ENCODE results near the gene P2RX4.
"Not testable (repeated sequence)": the region's sequence is repeated elsewhere in the genome, so short reads cannot be mapped to it uniquely, and the experiment has no call there.

The P2RX4 gene

GRCh38 chr12:121245031-121245430 is 35.1 kb downstream of the P2RX4 start:
- no peak for DNase-seq (ENCODE audit: low read depth in 2 of 2)

GRCh38 chr12:121245951-121246350 is 36.0 kb downstream of the P2RX4 start:
- no peak for DNase-seq (ENCODE audit: low read depth in 2 of 2)

- DNase-seq (ENCODE audit: low read depth in 2 of 2): no peak
Measured at GRCh38 chr12:121246893-121247557, 37.1 kb downstream of the P2RX4 start.

- no peak for DNase-seq (ENCODE audit: low read depth in 2 of 2)
Measured at GRCh38 chr12:121248622-121249021, 38.7 kb downstream of the P2RX4 start.

- DNase-seq (ENCODE audit: low read depth in 2 of 2): no peak
Measured at GRCh38 chr12:121250359-121250758, 40.4 kb downstream of the P2RX4 start.

- no peak for DNase-seq (ENCODE audit: low read depth in 2 of 2)
Measured at GRCh38 chr12:121251838-121252237, 41.9 kb downstream of the P2RX4 start.

GRCh38 chr12:121252712-121253345 is 42.9 kb downstream of the P2RX4 start:
- no peak for DNase-seq (ENCODE audit: low read depth in 2 of 2)

GRCh38 chr12:121253638-121254335 is 43.9 kb downstream of the P2RX4 start:
- no peak for DNase-seq (ENCODE audit: low read depth in 2 of 2)

- no peak for DNase-seq (ENCODE audit: low read depth in 2 of 2)
Measured at GRCh38 chr12:121255433-121255832, 45.5 kb downstream of the P2RX4 start.

GRCh38 chr12:121257704-121258449 is 47.9 kb downstream of the P2RX4 start:
- not testable (repeated sequence) for DNase-seq (ENCODE audit: low read depth in 2 of 2)

GRCh38 chr12:121259074-121259473 is 49.1 kb downstream of the P2RX4 start:
- DNase-seq (ENCODE audit: low read depth in 2 of 2): no peak

- no peak for DNase-seq (ENCODE audit: low read depth in 2 of 2)
Measured at GRCh38 chr12:121260091-121260490, 50.2 kb downstream of the P2RX4 start.

GRCh38 chr12:121261398-121261797 is 51.5 kb downstream of the P2RX4 start:
- DNase-seq (ENCODE audit: low read depth in 2 of 2): no peak

- DNase-seq (ENCODE audit: low read depth in 2 of 2): no peak
Measured at GRCh38 chr12:121263206-121263935, 53.4 kb downstream of the P2RX4 start.

GRCh38 chr12:121264135-121264534 is 54.2 kb downstream of the P2RX4 start:
- DNase-seq (ENCODE audit: low read depth in 2 of 2): no peak

GRCh38 chr12:121264951-121265515 is 55.1 kb downstream of the P2RX4 start:
- DNase-seq (ENCODE audit: low read depth in 2 of 2): no peak

GRCh38 chr12:121267822-121268221 is 57.9 kb downstream of the P2RX4 start:
- no peak for DNase-seq (ENCODE audit: low read depth in 2 of 2)

- DNase-seq (ENCODE audit: low read depth in 2 of 2): no peak
Measured at GRCh38 chr12:121273364-121273896, 63.5 kb downstream of the P2RX4 start.

GRCh38 chr12:121274036-121274763 is 64.3 kb downstream of the P2RX4 start:
- no peak for DNase-seq (ENCODE audit: low read depth in 2 of 2)

- no peak for DNase-seq (ENCODE audit: low read depth in 2 of 2)
Measured at GRCh38 chr12:121277374-121277759, 67.4 kb downstream of the P2RX4 start.
